HepG2 (cell line): ENCODE data around the gene ANO2. TPM values are rescaled to one million over a fixed set of nuclear protein-coding genes. Genes with fewer than 3 reads are reported as not detected.

Experiments
- ATAC-seq: fragments of 200-7000 bp; cut with Tn5 transposase; 3 replicates; pipeline ENCODE4 v1.9.1; 2020; ENCODE audit warnings: mild to moderate bottlenecking, moderate library complexity
- BruUV-seq: library from RNA; stranded (reverse); fragments of 400-500 nt; replicated peaks from 2 replicates; lab custom pipeline; 2021; lab: Mats Ljungman, UMichigan
- CTCF ChIA-PET: fragments of 300-600 bp; formaldehyde crosslinking; extraction: SDS; loops from one replicate; lab custom pipeline; 2021; ENCODE audit warnings: low total read pairs, inconsistent platforms, low intra/inter-chr PET ratio; lab: Yijun Ruan, JAX
- POLR2A ChIA-PET: fragments of 350-600 bp; sonication (Branson Sonifier 250); formaldehyde crosslinking; loops from one replicate; lab custom pipeline; 2020; ENCODE audit warnings: antibody characterized with exemption, inconsistent platforms; lab: Yijun Ruan, JAX
- DNase-seq: peaks from one replicate; pipeline ENCODE4 v3.0.0-alpha.2; 2015; ENCODE audit warnings: low spot score
- FAIRE-seq: peaks from 3 replicates; lab custom pipeline; 2011; peaks lifted over from hg19 to GRCh38; lab: Jason Lieb, UNC
- H2AFZ ChIP-seq: one replicate; pipeline ENCODE4 v1.6.1; 2011; ENCODE audit warnings: low read length, inconsistent platforms
- H3K27ac ChIP-seq: fragments of 300-600 bp; 3 replicates; pipeline ENCODE4 v1.8.0; 2011; ENCODE audit warnings: mixed run types, mild to moderate bottlenecking, mixed read lengths, low read length, inconsistent platforms; ENCODE audit not compliant: insufficient read depth; ENCODE audit errors: extremely low read length
- H3K27me3 ChIP-seq, 2 experiments: fragments of 200-600 bp in 1 of 2; 2 replicates in 1 of 2; 3 replicates in 1 of 2; pipeline versions ENCODE4 v1.6.0 to v1.8.0; 2011; ENCODE audit warnings: low read length in 2 of 2, mild to moderate bottlenecking in 2 of 2, moderate library complexity in 2 of 2, inconsistent platforms in 1 of 2; ENCODE audit not compliant: insufficient read depth in 2 of 2, control insufficient read depth in 1 of 2
- H3K36me3 ChIP-seq, 2 experiments: fragments of 200-600 bp in 1 of 2; replicated peaks in 1 of 2; 2 replicates in 1 of 2; 3 replicates in 1 of 2; pipeline versions ENCODE4 v1.5.1 to v1.8.0; 2011; ENCODE audit warnings: low read length in 2 of 2, inconsistent platforms in 1 of 2; ENCODE audit not compliant: insufficient read depth in 2 of 2, control insufficient read depth in 1 of 2
- H3K4me1 ChIP-seq: 2 replicates; pipeline ENCODE4 v1.5.1; 2012; ENCODE audit warnings: low read length, inconsistent platforms; ENCODE audit not compliant: insufficient read depth
- H3K4me2 ChIP-seq: 2 replicates; pipeline ENCODE4 v1.6.0; 2011; ENCODE audit warnings: low read depth, low read length, inconsistent platforms
- H3K4me3 ChIP-seq, 3 experiments: fragments of 200-600 bp in 1 of 3; sonication (generic), shearing (Covaris generic) in 1 of 3; replicated peaks in 1 of 3; 2 replicates each; pipeline ENCODE4 v1.5.1; 2011 to 2016; ENCODE audit warnings: low read length in 3 of 3, inconsistent platforms in 2 of 3, low read depth in 2 of 3, mild to moderate bottlenecking in 2 of 3, control low read depth in 1 of 3, mixed read lengths in 1 of 3; ENCODE audit not compliant: insufficient read depth in 1 of 3
- H3K79me2 ChIP-seq: one replicate; pipeline ENCODE4 v1.6.1; 2011; ENCODE audit warnings: low read length, inconsistent platforms; ENCODE audit not compliant: insufficient read depth
- H3K9ac ChIP-seq: 2 replicates; pipeline ENCODE4 v1.6.0; 2011; ENCODE audit warnings: mild to moderate bottlenecking, low read depth, low read length, inconsistent platforms; ENCODE audit not compliant: insufficient read depth
- H3K9me3 ChIP-seq: 2 replicates; pipeline ENCODE4 v1.5.1; 2012; ENCODE audit warnings: mild to moderate bottlenecking, low read length
- H4K20me1 ChIP-seq: 2 replicates; pipeline ENCODE4 v1.6.0; 2011; ENCODE audit warnings: inconsistent platforms, mild to moderate bottlenecking, low read length, moderate library complexity; ENCODE audit not compliant: insufficient read depth
- EEA1 ChIP-seq: sonication (generic); formaldehyde crosslinking; IDR thresholded peaks from 2 replicates; pipeline ENCODE4 v1.5.1; 2020; ENCODE audit warnings: mild to moderate bottlenecking, missing genetic modification reagents, borderline replicate concordance
- FOXP1 ChIP-seq, 2 experiments: fragments of 450-650 bp in 1 of 2; IDR thresholded peaks; 2 replicates each; pipeline ENCODE4 v1.6.1; 2017 to 2018; ENCODE audit warnings: antibody characterized with exemption in 1 of 2
- HMG20B ChIP-seq: conservative IDR thresholded peaks from 2 replicates; pipeline ENCODE4 v1.6.1; 2016; ENCODE audit warnings: missing genetic modification reagents, missing compliant biosample characterization
- MIER2 ChIP-seq: IDR thresholded peaks from 2 replicates; pipeline ENCODE4 v1.6.1; 2016; ENCODE audit warnings: missing biosample characterization, missing genetic modification reagents
- NBN ChIP-seq: fragments of 450-650 bp; conservative IDR thresholded peaks from 2 replicates; pipeline ENCODE4 v1.6.1; 2017
- TP53 ChIP-seq: sonication (generic); formaldehyde crosslinking; conservative IDR thresholded peaks from 2 replicates; pipeline ENCODE4 v1.4.0; 2020; ENCODE audit warnings: missing genetic modification reagents
- YY1 ChIP-seq: IDR thresholded peaks from 2 replicates; pipeline ENCODE4 v1.6.1; 2011; ENCODE audit warnings: low read length, low read depth, moderate library complexity, mild to moderate bottlenecking; ENCODE audit not compliant: insufficient read depth, insufficient replicate concordance
- ZNF274 ChIP-seq: sonication (generic); formaldehyde crosslinking; IDR thresholded peaks from 2 replicates; pipeline ENCODE4 v1.5.1; 2020; ENCODE audit warnings: mild to moderate bottlenecking, missing genetic modification reagents
- ZNF335 ChIP-seq: sonication (generic); formaldehyde crosslinking; IDR thresholded peaks from 2 replicates; pipeline ENCODE4 v1.4.0; 2020; ENCODE audit warnings: missing genetic modification reagents
- ZNF441 ChIP-seq: sonication (generic); formaldehyde crosslinking; IDR thresholded peaks from 2 replicates; pipeline ENCODE4 v1.7.0; 2021; ENCODE audit warnings: missing genetic modification reagents, borderline replicate concordance
- ZNF737 ChIP-seq: sonication (generic); formaldehyde crosslinking; IDR thresholded peaks from 2 replicates; pipeline ENCODE4 v1.5.0; 2020; ENCODE audit warnings: missing genetic modification reagents, mild to moderate bottlenecking, borderline replicate concordance
- ZNF841 ChIP-seq: sonication (generic); formaldehyde crosslinking; IDR thresholded peaks from 2 replicates; pipeline ENCODE4 v1.8.1; 2023; ENCODE audit warnings: missing genetic modification reagents, borderline replicate concordance
- ZSCAN29 ChIP-seq: sonication (generic); formaldehyde crosslinking; conservative IDR thresholded peaks from 2 replicates; pipeline ENCODE4 v1.4.0; 2020; ENCODE audit warnings: mild to moderate bottlenecking, missing genetic modification reagents
- WGBS: methylation state at CpG from one replicate; pipeline ENCODE4 v1.1.6; 2017; ENCODE audit warnings: low lambda C conversion rate; 5-methylcytosine and 5-hydroxymethylcytosine counted together
- in situ Hi-C: cut with HindIII; loops from 2 replicates; pipeline ENCODE4 v1.10.0; 2017; ENCODE audit warnings: low pct_unique_long_range_greater_than_20kb; ENCODE audit not compliant: extremely low pct_ligation_motif_present
- intact Hi-C: fragments of 100-400 bp; cut with micrococcal nuclease; formaldehyde crosslinking; loops from one replicate; pipeline ENCODE4 v1.10.0; 2022; ENCODE audit not compliant: unreplicated experiment
- polyA plus RNA-seq, 8 experiments: library from polyadenylated mRNA; depleted of rRNA in 3 of 8; stranded (reverse) in 7 of 8; unstranded in 1 of 8; fragments of >200 nt; fragmentation: Illumina TruSeq in 4 of 8; extraction: Trizol in 4 of 8; gene quantifications; 2 replicates each; pipeline versions ENCODE4 v1.2.1 to v1.2.3, GENCODE V29; 2011 to 2016; ENCODE audit warnings: low read depth in 4 of 8, missing spikeins in 1 of 8, mixed read lengths in 1 of 8; ENCODE audit not compliant: insufficient read depth in 1 of 8
- total RNA-seq, 5 experiments: library from RNA; depleted of rRNA; stranded (reverse); fragments of >200 nt; fragmentation: Illumina TruSeq; extraction: Trizol; gene quantifications; 2 replicates each; pipeline ENCODE4 v1.2.3, GENCODE V29; 2016; ENCODE audit warnings: low read depth in 1 of 5
- TF ChIP-seq, protein P1 (sequence below): sonication (generic); formaldehyde crosslinking; IDR thresholded peaks from 2 replicates; pipeline ENCODE4 v1.5.0; 2020; ENCODE audit warnings: missing genetic modification reagents, mild to moderate bottlenecking, borderline replicate concordance
- TF ChIP-seq, protein P2 (sequence below), 2 experiments: sonication (generic) in 1 of 2; formaldehyde crosslinking in 1 of 2; IDR thresholded peaks; 2 replicates each; pipeline versions ENCODE4 v1.6.1 to v1.9.0; 2014 to 2022; ENCODE audit warnings: antibody characterized with exemption in 1 of 2, borderline replicate concordance in 1 of 2, inconsistent platforms in 1 of 2, low read depth in 1 of 2, missing genetic modification reagents in 1 of 2

The ANO2 gene
- total and polyA plus RNA-seq, 2 of the 13 experiments (the other 11 are each of a cell fraction or from before 2014, with no cell fraction given): 0.18 TPM; not detected in 1

DNA sequence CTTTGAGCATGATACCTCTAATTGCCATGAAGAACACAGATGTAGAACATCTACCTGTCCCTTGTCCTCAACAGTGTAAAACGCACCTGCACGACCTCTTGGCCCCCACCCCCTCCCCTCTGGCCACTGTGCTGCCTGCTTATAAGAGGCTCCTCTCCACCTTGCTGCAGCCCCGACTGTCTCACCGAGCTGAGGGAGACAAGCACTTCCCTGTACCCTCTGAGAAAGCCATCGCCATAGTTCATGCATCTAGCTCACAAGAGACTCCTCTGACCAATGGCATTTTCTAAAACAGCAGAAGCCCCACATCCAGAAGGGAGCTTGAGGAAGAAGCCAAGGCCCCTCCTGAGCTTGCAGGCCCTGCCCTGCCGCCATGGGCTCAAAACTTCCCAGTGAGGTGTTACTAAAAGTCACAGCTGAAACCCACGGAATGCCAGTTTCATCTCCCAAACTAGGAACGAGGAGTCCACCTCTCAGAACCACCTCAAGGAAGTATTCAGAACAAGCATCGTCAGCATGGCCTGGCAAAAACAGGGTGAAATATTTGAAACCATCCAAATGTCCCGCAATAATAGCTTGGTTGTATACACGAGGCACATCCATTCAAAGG is 21.5 kb upstream of the ANO2 start:
- no peaks in the 10 kb centered on the region for H3K79me2 ChIP-seq
- FAIRE-seq (no peak), ATAC-seq (no peak), DNase-seq (no peak)
- H3K9ac ChIP-seq: no peak overlapping the region
- no peaks in the 10 kb centered on the region for H3K9me3 ChIP-seq
- POLR2A ChIA-PET: interaction anchor here (0.6 kb wide), 1 partner anchor 75 kb away, joined by 3 read pairs; no protein-coding TSS in a partner anchor
- no peaks in the 10 kb centered on the region for H4K20me1 ChIP-seq
- TF ChIP-seq ZNF274: no peak
- no peak for TF ChIP-seq ZNF335 (CRISPR knock-in tag)
- no peak for TF ChIP-seq ZNF737 (CRISPR knock-in tag)
- no peak for TF ChIP-seq HMG20B (CRISPR knock-in tag)
- TF ChIP-seq TP53 (CRISPR knock-in tag): no peak
- TF ChIP-seq FOXP1 (IDR thresholded peaks at IDR 0.05): no peak
- no peak for TF ChIP-seq FOXP1 (CRISPR knock-in tag; IDR thresholded peaks at IDR 0.05)
- TF ChIP-seq EEA1 (CRISPR knock-in tag): no peak
- TF ChIP-seq ZSCAN29: no peak
- TF ChIP-seq, protein P1, sequence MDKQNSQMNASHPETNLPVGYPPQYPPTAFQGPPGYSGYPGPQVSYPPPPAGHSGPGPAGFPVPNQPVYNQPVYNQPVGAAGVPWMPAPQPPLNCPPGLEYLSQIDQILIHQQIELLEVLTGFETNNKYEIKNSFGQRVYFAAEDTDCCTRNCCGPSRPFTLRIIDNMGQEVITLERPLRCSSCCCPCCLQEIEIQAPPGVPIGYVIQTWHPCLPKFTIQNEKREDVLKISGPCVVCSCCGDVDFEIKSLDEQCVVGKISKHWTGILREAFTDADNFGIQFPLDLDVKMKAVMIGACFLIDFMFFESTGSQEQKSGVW (CRISPR knock-in tag): no peak
- TF ChIP-seq, protein P2, sequence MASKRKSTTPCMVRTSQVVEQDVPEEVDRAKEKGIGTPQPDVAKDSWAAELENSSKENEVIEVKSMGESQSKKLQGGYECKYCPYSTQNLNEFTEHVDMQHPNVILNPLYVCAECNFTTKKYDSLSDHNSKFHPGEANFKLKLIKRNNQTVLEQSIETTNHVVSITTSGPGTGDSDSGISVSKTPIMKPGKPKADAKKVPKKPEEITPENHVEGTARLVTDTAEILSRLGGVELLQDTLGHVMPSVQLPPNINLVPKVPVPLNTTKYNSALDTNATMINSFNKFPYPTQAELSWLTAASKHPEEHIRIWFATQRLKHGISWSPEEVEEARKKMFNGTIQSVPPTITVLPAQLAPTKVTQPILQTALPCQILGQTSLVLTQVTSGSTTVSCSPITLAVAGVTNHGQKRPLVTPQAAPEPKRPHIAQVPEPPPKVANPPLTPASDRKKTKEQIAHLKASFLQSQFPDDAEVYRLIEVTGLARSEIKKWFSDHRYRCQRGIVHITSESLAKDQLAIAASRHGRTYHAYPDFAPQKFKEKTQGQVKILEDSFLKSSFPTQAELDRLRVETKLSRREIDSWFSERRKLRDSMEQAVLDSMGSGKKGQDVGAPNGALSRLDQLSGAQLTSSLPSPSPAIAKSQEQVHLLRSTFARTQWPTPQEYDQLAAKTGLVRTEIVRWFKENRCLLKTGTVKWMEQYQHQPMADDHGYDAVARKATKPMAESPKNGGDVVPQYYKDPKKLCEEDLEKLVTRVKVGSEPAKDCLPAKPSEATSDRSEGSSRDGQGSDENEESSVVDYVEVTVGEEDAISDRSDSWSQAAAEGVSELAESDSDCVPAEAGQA (IDR thresholded peaks at IDR 0.05; ENCODE audit: low read depth): no peak
- TF ChIP-seq, protein P2 (CRISPR knock-in tag; IDR thresholded peaks at IDR 0.05; ENCODE audit: borderline replicate concordance): no peak
- TF ChIP-seq NBN: no peak
- no peak for TF ChIP-seq YY1
- TF ChIP-seq ZNF841 (CRISPR knock-in tag): no peak
- TF ChIP-seq ZNF441 (CRISPR knock-in tag): no peak
- TF ChIP-seq MIER2 (CRISPR knock-in tag): no peak
- H3K4me2 ChIP-seq: no peak overlapping the region
- in situ Hi-C loops (no loop called here), intact Hi-C loops (loop anchor here (1.0 kb wide), 1 partner anchor 72 kb away; no protein-coding TSS in a partner anchor)
- 37% methylated on average over 11 of the region's 11 CpGs for WGBS
- H2AFZ ChIP-seq: no peak overlapping the region
- peaks cover 1 to 9% of the 10 kb centered on the region in 2 experiments; a peak in 2 of 5 replicates for H3K27me3 ChIP-seq
- no peak overlapping the region for H3K27ac ChIP-seq
- H3K36me3 ChIP-seq: no peaks in the 10 kb centered on the region
- peaks cover 15% of the 10 kb centered on the region for H3K4me1 ChIP-seq
- H3K4me3 ChIP-seq: no peak overlapping the region
- CTCF ChIA-PET: interaction anchor here (1.6 kb wide), 1 partner anchor 73 kb away, joined by 8 read pairs; no protein-coding TSS in a partner anchor
- BruUV-seq: no TSS peak
